SK-N-SH (cell line): Measurements from ENCODE around the gene STPG1. TPM values are rescaled to one million over a fixed set of nuclear protein-coding genes. Genes with fewer than 3 reads are reported as not detected.

Experiments
- ELF1 ChIP-seq: IDR thresholded peaks from 2 replicates; pipeline ENCODE4 v1.4.0; 2012
- EP300 ChIP-seq, 2 experiments: IDR thresholded peaks; 2 replicates each; pipeline versions ENCODE4 v1.4.0 to v1.6.1; 2012; ENCODE audit warnings: borderline replicate concordance in 1 of 2, low read depth in 1 of 2, low read length in 1 of 2
- FOXJ3 ChIP-seq: sonication (generic); formaldehyde crosslinking; IDR thresholded peaks from 2 replicates; pipeline ENCODE4 v1.5.1; 2020; ENCODE audit warnings: mild to moderate bottlenecking, missing genetic modification reagents
- GABPA ChIP-seq: IDR thresholded peaks from 2 replicates; pipeline ENCODE4 v1.4.0; 2012; ENCODE audit warnings: low read depth, mild to moderate bottlenecking
- JUND ChIP-seq: IDR thresholded peaks from 2 replicates; pipeline ENCODE4 v1.4.0; 2012
- MEF2A ChIP-seq: IDR thresholded peaks from 2 replicates; pipeline ENCODE4 v1.4.0; 2012; ENCODE audit warnings: low read depth, borderline replicate concordance
- MXI1 ChIP-seq: IDR thresholded peaks from 2 replicates; pipeline ENCODE4 v1.6.1; 2012; ENCODE audit warnings: mild to moderate bottlenecking, low read depth, low read length, improper control_type of control experiment
- NFIC ChIP-seq: IDR thresholded peaks from 2 replicates; pipeline ENCODE4 v1.4.0; 2012; ENCODE audit warnings: borderline replicate concordance
- NRF1 ChIP-seq: IDR thresholded peaks from 2 replicates; pipeline ENCODE4 v1.6.1; 2012; ENCODE audit warnings: low read depth, mild to moderate bottlenecking, low read length
- PBX3 ChIP-seq: IDR thresholded peaks from 2 replicates; pipeline ENCODE4; 2012
- RAD21 ChIP-seq: IDR thresholded peaks from 2 replicates; pipeline ENCODE4 v1.6.1; 2012; ENCODE audit warnings: mild to moderate bottlenecking, low read length
- RCOR1 ChIP-seq: fragments of 150-350 bp; IDR thresholded peaks from 2 replicates; pipeline ENCODE4 v1.6.1; 2017; ENCODE audit warnings: antibody characterized with exemption, low read length
- RFX5 ChIP-seq: IDR thresholded peaks from 2 replicates; pipeline ENCODE4 v1.6.1; 2012; ENCODE audit warnings: mild to moderate bottlenecking, improper control_type of control experiment, low read length
- RXRA ChIP-seq: IDR thresholded peaks from 2 replicates; pipeline ENCODE4 v1.4.0; 2012; ENCODE audit warnings: low read depth, mild to moderate bottlenecking, borderline replicate concordance
- SIN3A ChIP-seq: IDR thresholded peaks from 2 replicates; pipeline ENCODE4 v1.6.1; 2012; ENCODE audit warnings: low read depth, mild to moderate bottlenecking, low read length, moderate library complexity, borderline replicate concordance
- TCF12 ChIP-seq: IDR thresholded peaks from 2 replicates; pipeline ENCODE4 v1.4.0; 2012
- TEAD4 ChIP-seq: IDR thresholded peaks from 2 replicates; pipeline ENCODE4 v1.4.0; 2012; ENCODE audit warnings: mild to moderate bottlenecking, borderline replicate concordance; ENCODE audit not compliant: insufficient read depth
- polyA plus RNA-seq, 3 experiments: library from polyadenylated mRNA; depleted of rRNA; stranded (reverse); fragments of >200 nt; gene quantifications; 2 replicates each; pipeline ENCODE4 v1.2.3, GENCODE V29; 2012
- TF ChIP-seq, protein P1 (sequence below): IDR thresholded peaks from 2 replicates; pipeline ENCODE4 v1.4.0; 2012; ENCODE audit warnings: low read depth, borderline replicate concordance
- TF ChIP-seq, protein P2 (sequence below): fragments of 150-350 bp; IDR thresholded peaks from 2 replicates; pipeline ENCODE4 v1.6.1; 2017; ENCODE audit warnings: antibody characterized with exemption, low read length, low read depth, borderline replicate concordance
- TF ChIP-seq, protein P3 (sequence below): IDR thresholded peaks from 2 replicates; pipeline ENCODE4 v1.4.0; 2012; ENCODE audit warnings: low read depth, borderline replicate concordance
- TF ChIP-seq, protein P4 (sequence below): IDR thresholded peaks from 2 replicates; pipeline ENCODE4 v1.4.0; 2012; ENCODE audit warnings: low read depth

STPG1 gene
- polyA plus RNA-seq, 1 of the 3 experiments (the other 2 are of a cell fraction), result 8.7 TPM

DNA sequence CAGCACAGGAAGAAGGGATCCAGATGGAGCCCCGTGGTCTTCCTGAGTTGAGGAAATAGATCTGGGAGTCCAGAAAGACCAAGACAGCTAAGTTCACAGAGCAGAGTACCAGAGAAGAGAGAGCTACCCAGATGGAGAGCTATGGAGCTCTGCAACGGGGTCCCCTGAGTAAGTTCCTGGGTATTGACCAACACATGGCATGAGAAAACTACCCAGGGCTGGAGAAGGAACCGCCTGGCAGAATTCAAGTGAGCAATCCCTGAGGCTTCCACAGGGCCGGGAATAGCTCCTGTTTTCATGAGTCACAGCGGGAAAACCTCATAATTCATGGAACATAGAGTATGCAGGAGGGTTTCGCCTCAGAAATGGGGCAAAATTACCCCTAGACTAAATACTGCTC is 19.7 kb downstream of the STPG1 start (continued):
- TF ChIP-seq, protein P1, sequence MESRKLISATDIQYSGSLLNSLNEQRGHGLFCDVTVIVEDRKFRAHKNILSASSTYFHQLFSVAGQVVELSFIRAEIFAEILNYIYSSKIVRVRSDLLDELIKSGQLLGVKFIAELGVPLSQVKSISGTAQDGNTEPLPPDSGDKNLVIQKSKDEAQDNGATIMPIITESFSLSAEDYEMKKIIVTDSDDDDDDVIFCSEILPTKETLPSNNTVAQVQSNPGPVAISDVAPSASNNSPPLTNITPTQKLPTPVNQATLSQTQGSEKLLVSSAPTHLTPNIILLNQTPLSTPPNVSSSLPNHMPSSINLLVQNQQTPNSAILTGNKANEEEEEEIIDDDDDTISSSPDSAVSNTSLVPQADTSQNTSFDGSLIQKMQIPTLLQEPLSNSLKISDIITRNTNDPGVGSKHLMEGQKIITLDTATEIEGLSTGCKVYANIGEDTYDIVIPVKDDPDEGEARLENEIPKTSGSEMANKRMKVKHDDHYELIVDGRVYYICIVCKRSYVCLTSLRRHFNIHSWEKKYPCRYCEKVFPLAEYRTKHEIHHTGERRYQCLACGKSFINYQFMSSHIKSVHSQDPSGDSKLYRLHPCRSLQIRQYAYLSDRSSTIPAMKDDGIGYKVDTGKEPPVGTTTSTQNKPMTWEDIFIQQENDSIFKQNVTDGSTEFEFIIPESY, result no peak
- TF ChIP-seq EP300 (IDR thresholded peaks at IDR 0.05; ENCODE audit: borderline replicate concordance in 1 of 2, low read depth in 1 of 2, low read length in 1 of 2) (no peak), NRF1 (no peak), ELF1 (no peak), RCOR1 (no peak), MEF2A (peak; percentile 55; the same call in 1 of the 2 replicates), RAD21 (no peak), SIN3A (no peak), NFIC (no peak), TEAD4 (no peak), MXI1 (no peak), PBX3 (peak; percentile 51), TCF12 (peak; percentile 60), RXRA (no peak), GABPA (0 out of 2 replicates have a peak, but pooled peaks have one; percentile 9), RFX5 (no peak), FOXJ3 (CRISPR knock-in tag) (no peak), JUND (peak; percentile 63)
- TF ChIP-seq, protein P2, sequence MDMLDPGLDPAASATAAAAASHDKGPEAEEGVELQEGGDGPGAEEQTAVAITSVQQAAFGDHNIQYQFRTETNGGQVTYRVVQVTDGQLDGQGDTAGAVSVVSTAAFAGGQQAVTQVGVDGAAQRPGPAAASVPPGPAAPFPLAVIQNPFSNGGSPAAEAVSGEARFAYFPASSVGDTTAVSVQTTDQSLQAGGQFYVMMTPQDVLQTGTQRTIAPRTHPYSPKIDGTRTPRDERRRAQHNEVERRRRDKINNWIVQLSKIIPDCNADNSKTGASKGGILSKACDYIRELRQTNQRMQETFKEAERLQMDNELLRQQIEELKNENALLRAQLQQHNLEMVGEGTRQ, result no peak
- TF ChIP-seq, protein P3, sequence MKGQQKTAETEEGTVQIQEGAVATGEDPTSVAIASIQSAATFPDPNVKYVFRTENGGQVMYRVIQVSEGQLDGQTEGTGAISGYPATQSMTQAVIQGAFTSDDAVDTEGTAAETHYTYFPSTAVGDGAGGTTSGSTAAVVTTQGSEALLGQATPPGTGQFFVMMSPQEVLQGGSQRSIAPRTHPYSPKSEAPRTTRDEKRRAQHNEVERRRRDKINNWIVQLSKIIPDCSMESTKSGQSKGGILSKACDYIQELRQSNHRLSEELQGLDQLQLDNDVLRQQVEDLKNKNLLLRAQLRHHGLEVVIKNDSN, result no peak
- TF ChIP-seq, protein P4, sequence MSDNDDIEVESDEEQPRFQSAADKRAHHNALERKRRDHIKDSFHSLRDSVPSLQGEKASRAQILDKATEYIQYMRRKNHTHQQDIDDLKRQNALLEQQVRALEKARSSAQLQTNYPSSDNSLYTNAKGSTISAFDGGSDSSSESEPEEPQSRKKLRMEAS, result 0 out of 2 replicates have a peak, but pooled peaks have one; percentile 45
